Measurements from ENCODE around the gene PACRG. TPM values are rescaled to one million over a fixed set of nuclear protein-coding genes. Genes with fewer than 3 reads are reported as not detected.

PACRG gene
- total RNA-seq, 1 experiment from 2014 or later = 0.44 TPM

- ChIA-PET POLR2A (interaction anchor here (0.6 kb wide), 1 partner anchor 25 kb away, joined by 3 read pairs; no protein-coding TSS in a partner anchor), CTCF (no interaction called here)
- DNase-seq (ENCODE audit: low spot score) (no peak), ATAC-seq (no peak)
- Mint-ChIP-seq H3K36me3 (no peaks in the 10 kb centered on the region), H3K4me3 (no peak overlapping the region), H3K27me3 (ENCODE audit: low read depth) (no peaks in the 10 kb centered on the region), H3K4me1 (peaks cover 5% of the 10 kb centered on the region), H3K27ac (no peak overlapping the region), H3K9me3 (no peaks in the 10 kb centered on the region)
- TF ChIP-seq FOXK1 (CRISPR knock-in tag; IDR thresholded peaks at IDR 0.05) (no peak), SMAD4 (CRISPR knock-in tag; IDR thresholded peaks at IDR 0.05) (no peak), HMGXB4 (CRISPR knock-in tag; IDR thresholded peaks at IDR 0.05) (no peak), GTF2I (CRISPR knock-in tag; conservative IDR thresholded peaks at IDR 0.05) (no peak), ATF6 (CRISPR knock-in tag; IDR thresholded peaks at IDR 0.05) (no peak), HMGA2 (CRISPR knock-in tag; IDR thresholded peaks at IDR 0.05) (no peak), CREB1 (CRISPR knock-in tag; IDR thresholded peaks at IDR 0.05) (no peak), ZNF232 (CRISPR knock-in tag; IDR thresholded peaks at IDR 0.05) (no peak), IRF2 (CRISPR knock-in tag; IDR thresholded peaks at IDR 0.05; ENCODE audit: borderline replicate concordance, low read depth) (no peak), MXD4 (CRISPR knock-in tag; IDR thresholded peaks at IDR 0.05; ENCODE audit: borderline replicate concordance) (no peak), ETV6 (CRISPR knock-in tag; IDR thresholded peaks at IDR 0.05) (no peak), PREB (CRISPR knock-in tag; IDR thresholded peaks at IDR 0.05; ENCODE audit: borderline replicate concordance) (no peak), MYBL2 (CRISPR knock-in tag; IDR thresholded peaks at IDR 0.05) (no peak), ZNF671 (CRISPR knock-in tag; IDR thresholded peaks at IDR 0.05) (no peak), ZNF425 (CRISPR knock-in tag; conservative IDR thresholded peaks at IDR 0.05) (no peak)
Observed at GRCh38 chr6:163232015-163232523, 504.3 kb downstream of the PACRG start.

GRCh38 chr6:163232649-163233048 lies 504.9 kb downstream of the PACRG start:
- CTCF ChIA-PET = no interaction called here
- ATAC-seq = peak; percentile 30; the same call in 1 of the 2 replicates
- TF ChIP-seq RELA (CRISPR knock-in tag; IDR thresholded peaks at IDR 0.05; ENCODE audit: borderline replicate concordance) (no peak), MAX (CRISPR knock-in tag; IDR thresholded peaks at IDR 0.05) (no peak), JAZF1 (CRISPR knock-in tag; IDR thresholded peaks at IDR 0.05) (no peak), TEAD4 (CRISPR knock-in tag; IDR thresholded peaks at IDR 0.05) (no peak), JUN (CRISPR knock-in tag; IDR thresholded peaks at IDR 0.05) (no peak), ATF6 (CRISPR knock-in tag; IDR thresholded peaks at IDR 0.05) (no peak), NFE2L1 (CRISPR knock-in tag; IDR thresholded peaks at IDR 0.05) (no peak), STAT6 (CRISPR knock-in tag; conservative IDR thresholded peaks at IDR 0.05; ENCODE audit: low read depth) (no peak)

More at GRCh38 chr6:163232649-163233048, 504.9 kb downstream of the PACRG start:
- no peak for DNase-seq (ENCODE audit: low spot score)
- Mint-ChIP-seq H3K4me3 (no peak overlapping the region), H3K27ac (no peak overlapping the region), H3K9me3 (no peaks in the 10 kb centered on the region), H3K36me3 (no peaks in the 10 kb centered on the region), H3K27me3 (ENCODE audit: low read depth) (no peaks in the 10 kb centered on the region), H3K4me1 (peaks cover 5% of the 10 kb centered on the region)
- POLR2A ChIA-PET = no interaction called here
